Smooth muscle cell (in vitro differentiated cells): ENCODE data around the gene MCUB. TPM values are rescaled to one million over a fixed set of nuclear protein-coding genes. Genes with fewer than 3 reads are reported as not detected.

ENCODE experiments used
- DNase-seq: peaks from one replicate; lab custom pipeline; 2025; ENCODE audit not compliant: unreplicated experiment; lab: John Stamatoyannopoulos, UW
- H2AFZ ChIP-seq: fragments of 200-600 bp; sonication (generic); 2 replicates; pipeline ENCODE4 v1.6.0; 2016; ENCODE audit warnings: antibody characterized with exemption, low read depth, mild to moderate bottlenecking
- H3F3A ChIP-seq: fragments of 200-600 bp; sonication (generic); 2 replicates; pipeline ENCODE4 v1.6.0; 2017; ENCODE audit warnings: antibody characterized with exemption, low read depth
- H3K27ac ChIP-seq: fragments of 200-600 bp; sonication (generic); 2 replicates; pipeline ENCODE4 v1.5.1; 2016; ENCODE audit warnings: low read depth, mild to moderate bottlenecking
- H3K27me3 ChIP-seq: fragments of 200-600 bp; sonication (generic); 2 replicates; pipeline ENCODE4 v1.6.1; 2016; ENCODE audit warnings: low read depth, mild to moderate bottlenecking
- H3K36me3 ChIP-seq: fragments of 200-600 bp; sonication (generic); 2 replicates; pipeline ENCODE4 v1.5.1; 2016; ENCODE audit warnings: low read depth
- H3K4me1 ChIP-seq: fragments of 200-600 bp; sonication (generic); 2 replicates; pipeline ENCODE4 v1.5.1; 2016; ENCODE audit warnings: low read depth
- H3K4me2 ChIP-seq: fragments of 200-600 bp; sonication (generic); 2 replicates; pipeline ENCODE4 v1.6.0; 2016; ENCODE audit warnings: mild to moderate bottlenecking
- H3K4me3 ChIP-seq: fragments of 200-600 bp; sonication (generic); 2 replicates; pipeline ENCODE4 v1.5.1; 2016; ENCODE audit warnings: mild to moderate bottlenecking
- H3K79me2 ChIP-seq: fragments of 200-600 bp; sonication (generic); 2 replicates; pipeline ENCODE4 v1.6.0; 2016; ENCODE audit warnings: low read depth, mild to moderate bottlenecking
- H3K9ac ChIP-seq: fragments of 200-600 bp; sonication (generic); 2 replicates; pipeline ENCODE4 v1.6.0; 2016; ENCODE audit warnings: low read depth
- H3K9me3 ChIP-seq: fragments of 200-600 bp; sonication (generic); replicated peaks from 2 replicates; pipeline ENCODE4 v1.5.1; 2016; ENCODE audit warnings: low read depth
- H4K20me1 ChIP-seq: fragments of 200-600 bp; sonication (generic); 2 replicates; pipeline ENCODE4 v1.6.0; 2016; ENCODE audit warnings: low read depth
- WGBS: methylation state at CpG from one replicate; pipeline ENCODE4 v1.1.7; 2016; ENCODE audit warnings: low lambda C conversion rate; 5-methylcytosine and 5-hydroxymethylcytosine counted together
- polyA plus RNA-seq: library from polyadenylated mRNA; unstranded; fragments of >200 nt; fragmentation: Nextera tagmentation; extraction: Ambion mirVana; gene quantifications from 2 replicates; pipeline ENCODE4 v1.2.1, GENCODE V29; 2016
- total RNA-seq: library from RNA; depleted of rRNA; stranded (reverse); fragments of >200 nt; gene quantifications from 2 replicates; pipeline ENCODE4 v1.2.3, GENCODE V29; 2014
- TF ChIP-seq, protein P1 (sequence below): fragments of 200-600 bp; sonication (generic); IDR thresholded peaks from 2 replicates; pipeline ENCODE4 v1.5.1; 2017; ENCODE audit warnings: borderline replicate concordance, mild to moderate bottlenecking, antibody characterized with exemption; ENCODE audit not compliant: insufficient read depth, poor library complexity, severe bottlenecking

MCUB gene
- total and polyA plus RNA-seq, 2 experiments from 2014 or later: 2.6 to 6.4 TPM

DNA sequence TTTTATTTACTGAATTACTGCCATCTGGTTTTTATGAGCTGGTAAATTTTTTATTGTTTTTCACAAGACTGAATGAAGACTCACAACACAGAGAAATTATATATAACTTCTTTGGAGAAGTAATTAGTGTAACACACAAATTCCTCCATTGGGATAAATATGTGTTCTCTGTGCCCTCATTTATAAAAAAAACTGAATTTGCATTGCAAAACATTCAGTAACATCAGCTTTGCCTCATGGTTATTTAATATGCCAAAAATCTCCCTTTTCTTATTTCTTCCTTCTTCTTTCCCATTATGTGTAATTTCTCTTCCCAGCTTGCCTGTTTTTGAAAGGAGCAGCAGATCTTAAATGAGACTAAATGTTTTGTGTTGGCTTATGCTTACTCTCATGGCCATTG lies 124.7 kb downstream of the MCUB start:
- Histone ChIP-seq H2AFZ (no peak overlapping the region), H3K27ac (no peak overlapping the region), H3K36me3 (peaks cover 5% of the 10 kb centered on the region), H3K9me3 (no peaks in the 10 kb centered on the region), H3K4me3 (no peak overlapping the region), H3K79me2 (no peaks in the 10 kb centered on the region), H3K4me2 (no peak overlapping the region), H3K27me3 (no peaks in the 10 kb centered on the region), H4K20me1 (no peaks in the 10 kb centered on the region), H3K4me1 (peaks cover 6% of the 10 kb centered on the region), H3K9ac (no peak overlapping the region), H3F3A (no peaks in the 10 kb centered on the region)
- TF ChIP-seq, protein P1, sequence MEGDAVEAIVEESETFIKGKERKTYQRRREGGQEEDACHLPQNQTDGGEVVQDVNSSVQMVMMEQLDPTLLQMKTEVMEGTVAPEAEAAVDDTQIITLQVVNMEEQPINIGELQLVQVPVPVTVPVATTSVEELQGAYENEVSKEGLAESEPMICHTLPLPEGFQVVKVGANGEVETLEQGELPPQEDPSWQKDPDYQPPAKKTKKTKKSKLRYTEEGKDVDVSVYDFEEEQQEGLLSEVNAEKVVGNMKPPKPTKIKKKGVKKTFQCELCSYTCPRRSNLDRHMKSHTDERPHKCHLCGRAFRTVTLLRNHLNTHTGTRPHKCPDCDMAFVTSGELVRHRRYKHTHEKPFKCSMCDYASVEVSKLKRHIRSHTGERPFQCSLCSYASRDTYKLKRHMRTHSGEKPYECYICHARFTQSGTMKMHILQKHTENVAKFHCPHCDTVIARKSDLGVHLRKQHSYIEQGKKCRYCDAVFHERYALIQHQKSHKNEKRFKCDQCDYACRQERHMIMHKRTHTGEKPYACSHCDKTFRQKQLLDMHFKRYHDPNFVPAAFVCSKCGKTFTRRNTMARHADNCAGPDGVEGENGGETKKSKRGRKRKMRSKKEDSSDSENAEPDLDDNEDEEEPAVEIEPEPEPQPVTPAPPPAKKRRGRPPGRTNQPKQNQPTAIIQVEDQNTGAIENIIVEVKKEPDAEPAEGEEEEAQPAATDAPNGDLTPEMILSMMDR: no peak
- no peak for DNase-seq

DNA sequence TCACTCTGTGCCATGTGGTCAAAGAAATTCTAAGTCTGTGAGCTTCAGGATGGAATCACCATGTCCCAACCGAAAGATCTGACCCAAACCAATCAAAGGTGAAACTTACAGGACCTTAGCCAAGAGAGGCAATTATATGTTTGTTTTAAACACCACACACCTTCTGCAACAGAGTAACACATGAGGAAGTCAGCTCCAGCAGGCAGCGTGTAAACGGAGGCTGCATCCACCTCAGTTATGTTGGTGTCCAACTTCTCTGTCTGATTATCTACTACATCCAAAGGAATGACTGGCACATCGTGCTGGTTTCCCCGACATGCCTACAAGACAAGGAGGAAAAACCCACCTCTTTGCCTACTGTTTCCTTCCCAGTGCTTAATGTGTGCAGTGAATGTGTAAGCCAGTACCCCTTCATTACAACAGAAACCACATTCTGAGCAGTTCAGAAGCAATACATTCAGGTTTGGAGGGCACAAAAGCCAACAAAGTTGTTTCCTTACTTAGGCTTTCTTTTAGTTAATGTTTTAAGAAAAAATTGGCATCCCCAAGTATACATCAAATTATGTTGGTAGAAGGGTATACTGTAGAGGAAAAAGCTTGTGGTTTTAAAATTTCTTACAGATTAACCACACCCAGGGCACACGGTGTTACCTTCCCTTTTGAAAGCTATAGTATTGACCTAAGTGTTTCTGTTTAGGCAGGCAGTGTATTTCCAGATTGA lies 130.8 kb downstream of the MCUB start:
- DNase-seq: no peak
- H3K4me2 ChIP-seq: no peak overlapping the region
- H3K9ac ChIP-seq: no peak overlapping the region
- no peaks in the 10 kb centered on the region for H4K20me1 ChIP-seq
- TF ChIP-seq, protein P1: no peak
- H3K27me3 ChIP-seq: no peaks in the 10 kb centered on the region
- H3K9me3 ChIP-seq: no peaks in the 10 kb centered on the region
- no peaks in the 10 kb centered on the region for H3K79me2 ChIP-seq
- no peaks in the 10 kb centered on the region for H3F3A ChIP-seq
- no peak overlapping the region for H2AFZ ChIP-seq
- no peaks in the 10 kb centered on the region for H3K4me1 ChIP-seq
- no peak overlapping the region for H3K4me3 ChIP-seq
- WGBS: 99% methylated on average over 6 of the region's 6 CpGs
- no peak overlapping the region for H3K27ac ChIP-seq
- H3K36me3 ChIP-seq: peaks cover 5% of the 10 kb centered on the region

DNA sequence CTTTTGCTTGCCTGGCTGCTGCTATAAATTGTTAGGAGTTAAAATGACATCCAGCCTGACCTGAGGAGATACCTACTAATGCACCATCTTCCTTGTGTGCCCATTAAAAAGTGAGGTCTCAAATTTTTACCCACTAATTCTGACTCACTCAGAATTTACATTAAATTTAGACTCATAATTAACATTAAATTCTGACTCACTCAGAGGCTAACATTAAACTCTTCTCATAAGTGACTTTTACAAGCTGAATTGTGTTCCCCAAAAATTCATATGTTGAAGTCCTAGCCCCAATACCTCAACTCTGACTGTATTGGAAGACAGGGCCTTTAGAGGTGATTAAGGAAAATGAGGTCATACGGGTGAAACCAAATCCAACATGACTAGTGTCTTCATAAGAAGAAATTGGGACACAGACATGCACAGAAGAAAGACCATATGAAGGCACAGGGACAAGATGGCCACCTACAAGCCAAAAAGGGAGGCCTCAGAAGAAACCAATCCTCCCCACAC lies 131.4 kb downstream of the MCUB start:
- Histone ChIP-seq H3K4me2 (no peak overlapping the region), H3K27me3 (no peaks in the 10 kb centered on the region), H3F3A (no peaks in the 10 kb centered on the region), H2AFZ (no peak overlapping the region), H4K20me1 (no peaks in the 10 kb centered on the region), H3K4me1 (no peaks in the 10 kb centered on the region), H3K4me3 (no peak overlapping the region), H3K27ac (no peak overlapping the region), H3K79me2 (no peaks in the 10 kb centered on the region), H3K36me3 (peaks cover 5% of the 10 kb centered on the region), H3K9ac (no peak overlapping the region), H3K9me3 (no peaks in the 10 kb centered on the region)
- TF ChIP-seq, protein P1: no peak
- WGBS: 96% methylated on average over 1 of the region's 1 CpG
- no peak for DNase-seq

DNA sequence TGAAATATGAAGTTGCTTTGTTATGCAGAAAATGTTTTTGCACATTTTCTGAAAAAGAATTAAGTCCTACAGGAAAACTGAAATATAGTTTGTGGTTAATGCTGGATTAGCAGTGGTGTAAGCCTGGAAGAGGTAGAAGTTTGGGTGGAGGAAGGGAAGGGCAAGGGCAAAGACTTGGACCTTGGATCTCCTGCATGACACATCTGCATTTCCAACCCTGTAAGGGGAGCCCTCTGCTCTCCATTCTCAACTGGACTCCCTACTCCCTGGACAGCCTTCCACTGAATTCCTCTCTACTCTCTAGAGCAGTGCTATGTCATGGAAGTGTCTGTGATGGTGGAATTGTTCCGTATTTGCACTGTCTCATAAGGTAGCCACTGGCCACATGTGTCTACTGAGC lies 138.6 kb downstream of the MCUB start:
- 96% methylated on average over 1 of the region's 1 CpG for WGBS
- H3K36me3 ChIP-seq: no peaks in the 10 kb centered on the region
- H3K79me2 ChIP-seq: peaks cover 37% of the 10 kb centered on the region

More for the DNA sequence above, 138.6 kb downstream of the MCUB start:
- H3K9me3 ChIP-seq: no peaks in the 10 kb centered on the region
- no peaks in the 10 kb centered on the region for H4K20me1 ChIP-seq
- no peak overlapping the region for H3K4me3 ChIP-seq
- H3K9ac ChIP-seq: no peak overlapping the region
- H3K27me3 ChIP-seq: no peaks in the 10 kb centered on the region
- TF ChIP-seq, protein P1: no peak
- no peak for DNase-seq
- H3F3A ChIP-seq: peaks cover 8% of the 10 kb centered on the region
- H3K4me1 ChIP-seq: peaks cover 10% of the 10 kb centered on the region
- no peak overlapping the region for H3K4me2 ChIP-seq
- no peak overlapping the region for H3K27ac ChIP-seq
- no peak overlapping the region for H2AFZ ChIP-seq
